PFSK-1 (cell line): ENCODE results near the gene ZNF135.

ENCODE experiments used
- POLR2AphosphoS5 ChIP-seq: IDR thresholded peaks from 2 replicates; pipeline ENCODE4 v1.6.1; 2012; ENCODE audit warnings: low read depth, mild to moderate bottlenecking, control low read depth, low read length, moderate library complexity
- SIN3A ChIP-seq: IDR thresholded peaks from 2 replicates; pipeline ENCODE4 v1.6.1; 2012; ENCODE audit warnings: mild to moderate bottlenecking, low read length, moderate library complexity, borderline replicate concordance; ENCODE audit not compliant: insufficient read depth
- TAF1 ChIP-seq: IDR thresholded peaks from 2 replicates; pipeline ENCODE4 v1.6.1; 2012; ENCODE audit warnings: low read length, control low read depth, borderline replicate concordance; ENCODE audit not compliant: insufficient read depth
- TF ChIP-seq, protein P1 (sequence below), 2 experiments: IDR thresholded peaks; 2 replicates each; pipeline versions ENCODE4 v1.6.1 to v1.8.0; 2011 to 2012; ENCODE audit warnings: low read depth in 2 of 2, low read length in 2 of 2, control low read depth in 1 of 2, inconsistent platforms in 1 of 2, mild to moderate bottlenecking in 1 of 2, moderate library complexity in 1 of 2; ENCODE audit not compliant: insufficient read depth in 1 of 2

DNA sequence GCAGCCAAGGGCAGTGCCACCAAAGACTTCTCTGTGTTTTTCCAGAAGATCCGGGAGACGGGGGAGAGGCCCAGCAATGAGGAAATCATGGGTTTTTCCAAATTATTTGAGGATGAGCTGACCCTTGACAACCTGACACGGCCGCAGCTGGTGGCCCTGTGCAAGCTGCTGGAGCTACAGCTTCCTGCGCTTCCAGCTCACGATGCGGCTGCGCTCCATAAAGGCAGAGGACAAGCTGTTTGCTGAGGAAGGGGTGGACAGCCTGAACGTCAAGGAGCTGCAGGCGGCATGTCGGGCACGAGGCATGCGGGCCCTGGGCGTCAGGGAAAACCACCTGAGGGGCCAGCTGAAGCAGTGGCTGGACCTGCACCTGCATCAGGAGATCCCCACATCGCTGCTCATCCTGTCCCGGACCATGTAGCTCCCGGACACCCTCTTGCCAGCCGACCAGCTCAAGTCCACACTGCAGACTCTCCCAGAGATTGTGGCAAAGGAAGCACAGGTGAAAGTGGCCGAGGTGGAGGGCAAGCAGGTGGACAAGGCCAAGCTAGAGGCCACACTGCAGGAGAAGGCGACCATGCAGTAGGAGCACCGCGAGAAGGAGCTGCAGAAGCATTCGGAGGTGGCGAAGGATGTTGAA, 13.6 kb upstream of the ZNF135 start:
- TF ChIP-seq TAF1 (no peak), POLR2AphosphoS5 (no peak), SIN3A (no peak)
- TF ChIP-seq, protein P1, sequence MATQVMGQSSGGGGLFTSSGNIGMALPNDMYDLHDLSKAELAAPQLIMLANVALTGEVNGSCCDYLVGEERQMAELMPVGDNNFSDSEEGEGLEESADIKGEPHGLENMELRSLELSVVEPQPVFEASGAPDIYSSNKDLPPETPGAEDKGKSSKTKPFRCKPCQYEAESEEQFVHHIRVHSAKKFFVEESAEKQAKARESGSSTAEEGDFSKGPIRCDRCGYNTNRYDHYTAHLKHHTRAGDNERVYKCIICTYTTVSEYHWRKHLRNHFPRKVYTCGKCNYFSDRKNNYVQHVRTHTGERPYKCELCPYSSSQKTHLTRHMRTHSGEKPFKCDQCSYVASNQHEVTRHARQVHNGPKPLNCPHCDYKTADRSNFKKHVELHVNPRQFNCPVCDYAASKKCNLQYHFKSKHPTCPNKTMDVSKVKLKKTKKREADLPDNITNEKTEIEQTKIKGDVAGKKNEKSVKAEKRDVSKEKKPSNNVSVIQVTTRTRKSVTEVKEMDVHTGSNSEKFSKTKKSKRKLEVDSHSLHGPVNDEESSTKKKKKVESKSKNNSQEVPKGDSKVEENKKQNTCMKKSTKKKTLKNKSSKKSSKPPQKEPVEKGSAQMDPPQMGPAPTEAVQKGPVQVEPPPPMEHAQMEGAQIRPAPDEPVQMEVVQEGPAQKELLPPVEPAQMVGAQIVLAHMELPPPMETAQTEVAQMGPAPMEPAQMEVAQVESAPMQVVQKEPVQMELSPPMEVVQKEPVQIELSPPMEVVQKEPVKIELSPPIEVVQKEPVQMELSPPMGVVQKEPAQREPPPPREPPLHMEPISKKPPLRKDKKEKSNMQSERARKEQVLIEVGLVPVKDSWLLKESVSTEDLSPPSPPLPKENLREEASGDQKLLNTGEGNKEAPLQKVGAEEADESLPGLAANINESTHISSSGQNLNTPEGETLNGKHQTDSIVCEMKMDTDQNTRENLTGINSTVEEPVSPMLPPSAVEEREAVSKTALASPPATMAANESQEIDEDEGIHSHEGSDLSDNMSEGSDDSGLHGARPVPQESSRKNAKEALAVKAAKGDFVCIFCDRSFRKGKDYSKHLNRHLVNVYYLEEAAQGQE (IDR thresholded peaks at IDR 0.05; ENCODE audit: insufficient read depth in 1 of 2, low read depth in 2 of 2, low read length in 2 of 2), result no peak
